Bronchial epithelial cell (primary cell): ENCODE results near the gene SLIT3. TPM values are rescaled to one million over a fixed set of nuclear protein-coding genes. Genes with fewer than 3 reads are reported as not detected.

Experiments used
- DNase-seq: peaks from one replicate; pipeline ENCODE4 v3.0.0-alpha.2; 2010; ENCODE audit warnings: low read depth
- FAIRE-seq: peaks from 2 replicates; lab custom pipeline; 2011; peaks lifted over from hg19 to GRCh38; lab: Jason Lieb, UNC
- H3K27me3 ChIP-seq: 2 replicates; pipeline ENCODE4 v1.5.1; 2011; ENCODE audit warnings: low read length; ENCODE audit not compliant: control insufficient read depth, insufficient read depth
- H3K36me3 ChIP-seq: 2 replicates; pipeline ENCODE4 v1.5.1; 2011; ENCODE audit warnings: low read length; ENCODE audit not compliant: control insufficient read depth, insufficient read depth
- H3K4me3 ChIP-seq: 2 replicates; pipeline ENCODE4 v1.5.1; 2011; ENCODE audit warnings: mild to moderate bottlenecking, low read depth, low read length, control low read depth
- total RNA-seq: library from RNA; depleted of rRNA; stranded (reverse); fragments of >200 nt; gene quantifications from 2 replicates; pipeline ENCODE4 v1.2.1, GENCODE V29; 2014
- TF ChIP-seq, protein P1 (sequence below): IDR thresholded peaks from 2 replicates; pipeline ENCODE4 v1.5.1; 2011; ENCODE audit warnings: mild to moderate bottlenecking, moderate library complexity, low read length, control low read depth, inconsistent platforms; ENCODE audit not compliant: insufficient read depth, severe bottlenecking

Gene SLIT3
- total RNA-seq, 1 donor from 2014 or later: 0.79 TPM

GRCh38 chr5:169119288-169120048, 181.5 kb downstream of the SLIT3 start:
- no peak overlapping the region for H3K4me3 ChIP-seq
- no peaks in the 10 kb centered on the region for H3K36me3 ChIP-seq
- peak; percentile 43 for FAIRE-seq
- TF ChIP-seq, protein P1, sequence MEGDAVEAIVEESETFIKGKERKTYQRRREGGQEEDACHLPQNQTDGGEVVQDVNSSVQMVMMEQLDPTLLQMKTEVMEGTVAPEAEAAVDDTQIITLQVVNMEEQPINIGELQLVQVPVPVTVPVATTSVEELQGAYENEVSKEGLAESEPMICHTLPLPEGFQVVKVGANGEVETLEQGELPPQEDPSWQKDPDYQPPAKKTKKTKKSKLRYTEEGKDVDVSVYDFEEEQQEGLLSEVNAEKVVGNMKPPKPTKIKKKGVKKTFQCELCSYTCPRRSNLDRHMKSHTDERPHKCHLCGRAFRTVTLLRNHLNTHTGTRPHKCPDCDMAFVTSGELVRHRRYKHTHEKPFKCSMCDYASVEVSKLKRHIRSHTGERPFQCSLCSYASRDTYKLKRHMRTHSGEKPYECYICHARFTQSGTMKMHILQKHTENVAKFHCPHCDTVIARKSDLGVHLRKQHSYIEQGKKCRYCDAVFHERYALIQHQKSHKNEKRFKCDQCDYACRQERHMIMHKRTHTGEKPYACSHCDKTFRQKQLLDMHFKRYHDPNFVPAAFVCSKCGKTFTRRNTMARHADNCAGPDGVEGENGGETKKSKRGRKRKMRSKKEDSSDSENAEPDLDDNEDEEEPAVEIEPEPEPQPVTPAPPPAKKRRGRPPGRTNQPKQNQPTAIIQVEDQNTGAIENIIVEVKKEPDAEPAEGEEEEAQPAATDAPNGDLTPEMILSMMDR: no peak
- no peaks in the 10 kb centered on the region for H3K27me3 ChIP-seq
- DNase-seq: no peak

GRCh38 chr5:169116961-169117461, 183.9 kb downstream of the SLIT3 start:
- Histone ChIP-seq H3K4me3 (no peak overlapping the region), H3K36me3 (no peaks in the 10 kb centered on the region), H3K27me3 (no peaks in the 10 kb centered on the region)
- TF ChIP-seq, protein P1: no peak
- DNase-seq (no peak), FAIRE-seq (no peak)

- DNase-seq (no peak), FAIRE-seq (no peak)
- TF ChIP-seq, protein P1: no peak
- H3K27me3 ChIP-seq: no peaks in the 10 kb centered on the region
- no peak overlapping the region for H3K4me3 ChIP-seq
- H3K36me3 ChIP-seq: no peaks in the 10 kb centered on the region
Observed at GRCh38 chr5:169115461-169116124, 185.3 kb downstream of the SLIT3 start.

GRCh38 chr5:169114466-169115065, 186.4 kb downstream of the SLIT3 start:
- TF ChIP-seq, protein P1: no peak
- DNase-seq (no peak), FAIRE-seq (no peak)
- Histone ChIP-seq H3K4me3 (no peak overlapping the region), H3K27me3 (no peaks in the 10 kb centered on the region), H3K36me3 (no peaks in the 10 kb centered on the region)

GRCh38 chr5:169112016-169112415, 188.9 kb downstream of the SLIT3 start:
- DNase-seq: no peak
- H3K4me3 ChIP-seq: no peak overlapping the region
- FAIRE-seq: peak; percentile 50
- no peaks in the 10 kb centered on the region for H3K36me3 ChIP-seq
- no peaks in the 10 kb centered on the region for H3K27me3 ChIP-seq
- TF ChIP-seq, protein P1: no peak
